GM12878 (cell line): ENCODE measurements around the gene BCL11A. TPM values are rescaled to one million over a fixed set of nuclear protein-coding genes. Genes with fewer than 3 reads are reported as not detected.

Experiments
- ATF7 ChIP-seq: fragments of 450-650 bp; IDR thresholded peaks from 2 replicates; pipeline ENCODE4 v1.6.1; 2016; ENCODE audit warnings: low read depth, mild to moderate bottlenecking
- CBX5 ChIP-seq: sonication (generic); IDR thresholded peaks from 2 replicates; pipeline ENCODE4 v1.6.1; 2016; ENCODE audit warnings: low read depth, moderate library complexity, mild to moderate bottlenecking, inconsistent platforms
- CEBPB ChIP-seq, 2 experiments: fragments of 150-350 bp in 1 of 2; IDR thresholded peaks; 2 replicates each; pipeline ENCODE4 v1.6.1; 2012 to 2014; ENCODE audit warnings: low read depth in 2 of 2, low read length in 2 of 2, borderline replicate concordance in 1 of 2, inconsistent platforms in 1 of 2
- CHD2 ChIP-seq: IDR thresholded peaks from 2 replicates; pipeline ENCODE4 v1.6.1; 2011; ENCODE audit warnings: low read depth, low read length, improper control_type of control experiment, borderline replicate concordance
- DPF2 ChIP-seq: fragments of 450-650 bp; IDR thresholded peaks from 2 replicates; pipeline ENCODE4 v1.6.1; 2017; ENCODE audit warnings: mild to moderate bottlenecking
- FOS ChIP-seq: IDR thresholded peaks from 3 replicates; pipeline ENCODE4 v1.6.1; 2011; ENCODE audit warnings: borderline replicate concordance; ENCODE audit not compliant: insufficient read length; ENCODE audit errors: extremely low read depth
- IKZF1 ChIP-seq: fragments of 450-650 bp; conservative IDR thresholded peaks from 2 replicates; pipeline ENCODE4 v1.6.1; 2017; ENCODE audit warnings: antibody characterized with exemption, mild to moderate bottlenecking
- IKZF2 ChIP-seq, 2 experiments: fragments of 450-650 bp; IDR thresholded peaks; 2 replicates each; pipeline ENCODE4 v1.6.1; 2017; ENCODE audit warnings: mild to moderate bottlenecking in 2 of 2, moderate library complexity in 2 of 2
- IRF3 ChIP-seq: fragments of 450-650 bp; IDR thresholded peaks from 2 replicates; pipeline ENCODE4 v1.6.1; 2014; ENCODE audit warnings: mild to moderate bottlenecking
- LARP7 ChIP-seq: fragments of 450-650 bp; IDR thresholded peaks from 2 replicates; pipeline ENCODE4 v1.6.1; 2017; ENCODE audit warnings: mild to moderate bottlenecking
- PAX8 ChIP-seq: fragments of 450-650 bp; IDR thresholded peaks from 2 replicates; pipeline ENCODE4 v1.6.1; 2017; ENCODE audit warnings: mild to moderate bottlenecking, moderate library complexity
- POLR2A ChIP-seq: IDR thresholded peaks from 2 replicates; pipeline ENCODE4 v1.6.1; 2011; ENCODE audit warnings: low read depth, mild to moderate bottlenecking, low read length
- POLR2AphosphoS2 ChIP-seq: IDR thresholded peaks from 2 replicates; pipeline ENCODE4 v1.6.1; 2011; ENCODE audit warnings: low read depth, mild to moderate bottlenecking, low read length, improper control_type of control experiment, moderate library complexity
- RAD21 ChIP-seq: IDR thresholded peaks from 2 replicates; pipeline ENCODE4 v1.6.1; 2011; ENCODE audit warnings: mild to moderate bottlenecking, low read depth, low read length, moderate library complexity; ENCODE audit not compliant: insufficient read depth
- SRF ChIP-seq, 2 experiments: IDR thresholded peaks; 2 replicates each; pipeline ENCODE4 v1.6.1; 2011; ENCODE audit warnings: low read depth in 2 of 2, low read length in 2 of 2, mild to moderate bottlenecking in 1 of 2, moderate library complexity in 1 of 2
- STAT3 ChIP-seq: IDR thresholded peaks from 2 replicates; pipeline ENCODE4 v1.6.1; 2011; ENCODE audit warnings: low read depth, low read length, improper control_type of control experiment
- TCF7 ChIP-seq: IDR thresholded peaks from 2 replicates; pipeline ENCODE4 v1.6.1; 2014; ENCODE audit warnings: antibody characterized with exemption, borderline replicate concordance
- YY1 ChIP-seq: IDR thresholded peaks from 2 replicates; pipeline ENCODE4 v1.6.1; 2011; ENCODE audit warnings: low read depth, mild to moderate bottlenecking, low read length
- ZBED1 ChIP-seq: IDR thresholded peaks from 2 replicates; pipeline ENCODE4 v1.6.1; 2016; ENCODE audit warnings: borderline replicate concordance
- ZBTB11 ChIP-seq: fragments of 450-650 bp; formaldehyde crosslinking; IDR thresholded peaks from 2 replicates; pipeline ENCODE4 v1.5.0; 2022; ENCODE audit warnings: mild to moderate bottlenecking, missing genetic modification characterization
- polyA plus RNA-seq, 11 experiments: library from polyadenylated mRNA; depleted of rRNA in 4 of 11; unstranded in 6 of 11; stranded (reverse) in 5 of 11; fragments of >200 nt; fragmentation: Nextera tagmentation in 4 of 11; fragmentation: Illumina TruSeq in 1 of 11; extraction: Ambion mirVana in 4 of 11; extraction: Trizol in 1 of 11; gene quantifications; 1 replicate in 1 of 11; 2 replicates in 10 of 11; pipeline versions ENCODE4 v1.2.1 to v1.2.3, GENCODE V29; 2011 to 2016; ENCODE audit warnings: inconsistent platforms in 2 of 11, missing spikeins in 2 of 11, low read depth in 1 of 11
- total RNA-seq, 4 experiments: library from RNA; depleted of rRNA in 3 of 4; stranded (reverse); fragments of >200 nt in 3 of 4; fragmentation: Illumina TruSeq in 1 of 4; extraction: Trizol in 1 of 4; gene quantifications; 2 replicates each; pipeline versions ENCODE4 v1.2.1 to v1.2.3, GENCODE V29; 2013 to 2021
- TF ChIP-seq, protein P1 (sequence below): fragments of 450-650 bp; IDR thresholded peaks from 2 replicates; pipeline ENCODE4 v1.6.1; 2016; ENCODE audit warnings: mild to moderate bottlenecking
- TF ChIP-seq, protein P2 (sequence below): fragments of 450-650 bp; conservative IDR thresholded peaks from 2 replicates; pipeline ENCODE4 v1.6.1; 2017; ENCODE audit warnings: mild to moderate bottlenecking, moderate library complexity
- TF ChIP-seq, protein P3 (sequence below): fragments of 450-650 bp; IDR thresholded peaks from 2 replicates; pipeline ENCODE4 v1.6.1; 2016; ENCODE audit warnings: mild to moderate bottlenecking

BCL11A gene
- total and polyA plus RNA-seq, 10 of the 15 experiments (the other 5 are each of a cell fraction or from before 2014, with no cell fraction given): 7.5 to 26.6 (median 11.1) TPM; not detected in 1

DNA sequence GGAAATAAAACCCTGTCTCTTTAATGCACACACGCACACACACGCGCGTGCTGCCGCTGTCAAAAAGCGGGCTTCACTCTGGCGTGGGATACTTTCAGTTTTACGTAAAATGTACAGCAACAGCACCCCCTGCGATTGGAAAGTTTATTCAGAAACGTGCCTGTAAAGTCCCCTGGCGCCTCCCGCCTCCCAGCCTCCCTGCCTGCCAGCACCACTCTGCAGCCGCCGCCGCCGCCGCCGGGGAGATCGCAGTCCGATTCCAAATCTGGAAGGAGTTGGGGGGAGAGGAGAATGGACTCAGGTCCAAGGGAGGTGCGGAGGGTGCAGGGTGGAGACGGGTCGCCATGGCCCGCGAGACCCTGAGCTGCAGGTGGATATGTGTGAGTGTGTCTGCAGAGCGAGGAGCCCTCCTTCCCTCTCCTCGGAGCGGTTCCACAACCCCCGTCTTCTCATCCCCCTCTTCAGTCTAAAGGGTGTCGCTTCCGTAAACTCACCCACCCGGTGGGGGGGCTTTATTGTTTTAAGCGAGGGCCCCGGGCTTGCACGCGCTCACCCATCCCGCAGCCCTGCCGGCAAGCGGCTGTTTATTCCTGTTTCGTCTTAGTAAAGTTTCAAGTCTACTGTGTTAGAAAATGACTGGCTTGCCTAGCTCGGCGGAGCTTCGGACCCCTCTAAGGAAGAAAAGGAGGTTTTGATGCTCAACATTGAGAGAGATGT lies 1.8 kb upstream of the BCL11A start (continued):
- TF ChIP-seq, protein P1, sequence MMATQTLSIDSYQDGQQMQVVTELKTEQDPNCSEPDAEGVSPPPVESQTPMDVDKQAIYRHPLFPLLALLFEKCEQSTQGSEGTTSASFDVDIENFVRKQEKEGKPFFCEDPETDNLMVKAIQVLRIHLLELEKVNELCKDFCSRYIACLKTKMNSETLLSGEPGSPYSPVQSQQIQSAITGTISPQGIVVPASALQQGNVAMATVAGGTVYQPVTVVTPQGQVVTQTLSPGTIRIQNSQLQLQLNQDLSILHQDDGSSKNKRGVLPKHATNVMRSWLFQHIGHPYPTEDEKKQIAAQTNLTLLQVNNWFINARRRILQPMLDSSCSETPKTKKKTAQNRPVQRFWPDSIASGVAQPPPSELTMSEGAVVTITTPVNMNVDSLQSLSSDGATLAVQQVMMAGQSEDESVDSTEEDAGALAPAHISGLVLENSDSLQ: no peak
- TF ChIP-seq DPF2 (no peak), YY1 (no peak), ZBTB11 (CRISPR knock-in tag) (no peak), IRF3 (no peak), RAD21 (peak; percentile 36; the same call in 1 of the 2 replicates), CBX5 (peak; percentile 32; the same call in 1 of the 2 replicates), IKZF1 (peak; percentile 40), POLR2A (peak; percentile 68), CEBPB (IDR thresholded peaks at IDR 0.05; ENCODE audit: borderline replicate concordance in 1 of 2, low read depth in 2 of 2, low read length in 2 of 2) (no peak), STAT3 (no peak), POLR2AphosphoS2 (no peak), SRF (IDR thresholded peaks at IDR 0.05; ENCODE audit: low read depth in 2 of 2, low read length in 2 of 2) (no peak), IKZF2 (IDR thresholded peaks at IDR 0.05) (0 out of 4 replicates have a peak, but pooled peaks of 1 of the 2 experiments have one; percentile 21), ATF7 (no peak), CHD2 (no peak), PAX8 (no peak), FOS (no peak), LARP7 (no peak), TCF7 (no peak), ZBED1 (no peak)
- TF ChIP-seq, protein P2, sequence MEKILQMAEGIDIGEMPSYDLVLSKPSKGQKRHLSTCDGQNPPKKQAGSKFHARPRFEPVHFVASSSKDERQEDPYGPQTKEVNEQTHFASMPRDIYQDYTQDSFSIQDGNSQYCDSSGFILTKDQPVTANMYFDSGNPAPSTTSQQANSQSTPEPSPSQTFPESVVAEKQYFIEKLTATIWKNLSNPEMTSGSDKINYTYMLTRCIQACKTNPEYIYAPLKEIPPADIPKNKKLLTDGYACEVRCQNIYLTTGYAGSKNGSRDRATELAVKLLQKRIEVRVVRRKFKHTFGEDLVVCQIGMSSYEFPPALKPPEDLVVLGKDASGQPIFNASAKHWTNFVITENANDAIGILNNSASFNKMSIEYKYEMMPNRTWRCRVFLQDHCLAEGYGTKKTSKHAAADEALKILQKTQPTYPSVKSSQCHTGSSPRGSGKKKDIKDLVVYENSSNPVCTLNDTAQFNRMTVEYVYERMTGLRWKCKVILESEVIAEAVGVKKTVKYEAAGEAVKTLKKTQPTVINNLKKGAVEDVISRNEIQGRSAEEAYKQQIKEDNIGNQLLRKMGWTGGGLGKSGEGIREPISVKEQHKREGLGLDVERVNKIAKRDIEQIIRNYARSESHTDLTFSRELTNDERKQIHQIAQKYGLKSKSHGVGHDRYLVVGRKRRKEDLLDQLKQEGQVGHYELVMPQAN: no peak
- TF ChIP-seq, protein P3, sequence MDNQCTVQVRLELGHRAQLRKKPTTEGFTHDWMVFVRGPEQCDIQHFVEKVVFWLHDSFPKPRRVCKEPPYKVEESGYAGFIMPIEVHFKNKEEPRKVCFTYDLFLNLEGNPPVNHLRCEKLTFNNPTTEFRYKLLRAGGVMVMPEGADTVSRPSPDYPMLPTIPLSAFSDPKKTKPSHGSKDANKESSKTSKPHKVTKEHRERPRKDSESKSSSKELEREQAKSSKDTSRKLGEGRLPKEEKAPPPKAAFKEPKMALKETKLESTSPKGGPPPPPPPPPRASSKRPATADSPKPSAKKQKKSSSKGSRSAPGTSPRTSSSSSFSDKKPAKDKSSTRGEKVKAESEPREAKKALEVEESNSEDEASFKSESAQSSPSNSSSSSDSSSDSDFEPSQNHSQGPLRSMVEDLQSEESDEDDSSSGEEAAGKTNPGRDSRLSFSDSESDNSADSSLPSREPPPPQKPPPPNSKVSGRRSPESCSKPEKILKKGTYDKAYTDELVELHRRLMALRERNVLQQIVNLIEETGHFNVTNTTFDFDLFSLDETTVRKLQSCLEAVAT: no peak
